ENCODE measurements around the gene PCDHA10. TPM values are rescaled to one million over a fixed set of nuclear protein-coding genes. Genes with fewer than 3 reads are reported as not detected.
"Not testable (repeated sequence)": the region's sequence is repeated elsewhere in the genome, so short reads cannot be mapped to it uniquely, and the experiment has no call there.

Gene PCDHA10
- total RNA-seq, 1 donor from 2014 or later, result not detected

- intact Hi-C loops (cut with micrococcal nuclease), result no loop called here
- DNase-seq (ENCODE audit: low spot score), result no peak
- Mint-ChIP-seq H3K36me3 (ENCODE audit: low read depth) (no peaks in the 10 kb centered on the region), H3K4me1 (ENCODE audit: low read depth) (no peaks in the 10 kb centered on the region), H3K4me3 (no peak overlapping the region), H3K27me3 (ENCODE audit: insufficient read depth) (peaks cover 4% of the 10 kb centered on the region), H3K27ac (no peak overlapping the region), H3K9me3 (peaks cover 40% of the 10 kb centered on the region)
These were observed 1.7 kb downstream of the PCDHA10 start for GRCh38 chr5:140857177-140857986.

GRCh38 chr5:140857987-140858240 is 2.2 kb downstream of the PCDHA10 start:
- H3K4me3 Mint-ChIP-seq, result no peak overlapping the region
- peaks cover 4% of the 10 kb centered on the region for H3K27me3 Mint-ChIP-seq (ENCODE audit: insufficient read depth)
- intact Hi-C loops (cut with micrococcal nuclease), result no loop called here

DNA sequence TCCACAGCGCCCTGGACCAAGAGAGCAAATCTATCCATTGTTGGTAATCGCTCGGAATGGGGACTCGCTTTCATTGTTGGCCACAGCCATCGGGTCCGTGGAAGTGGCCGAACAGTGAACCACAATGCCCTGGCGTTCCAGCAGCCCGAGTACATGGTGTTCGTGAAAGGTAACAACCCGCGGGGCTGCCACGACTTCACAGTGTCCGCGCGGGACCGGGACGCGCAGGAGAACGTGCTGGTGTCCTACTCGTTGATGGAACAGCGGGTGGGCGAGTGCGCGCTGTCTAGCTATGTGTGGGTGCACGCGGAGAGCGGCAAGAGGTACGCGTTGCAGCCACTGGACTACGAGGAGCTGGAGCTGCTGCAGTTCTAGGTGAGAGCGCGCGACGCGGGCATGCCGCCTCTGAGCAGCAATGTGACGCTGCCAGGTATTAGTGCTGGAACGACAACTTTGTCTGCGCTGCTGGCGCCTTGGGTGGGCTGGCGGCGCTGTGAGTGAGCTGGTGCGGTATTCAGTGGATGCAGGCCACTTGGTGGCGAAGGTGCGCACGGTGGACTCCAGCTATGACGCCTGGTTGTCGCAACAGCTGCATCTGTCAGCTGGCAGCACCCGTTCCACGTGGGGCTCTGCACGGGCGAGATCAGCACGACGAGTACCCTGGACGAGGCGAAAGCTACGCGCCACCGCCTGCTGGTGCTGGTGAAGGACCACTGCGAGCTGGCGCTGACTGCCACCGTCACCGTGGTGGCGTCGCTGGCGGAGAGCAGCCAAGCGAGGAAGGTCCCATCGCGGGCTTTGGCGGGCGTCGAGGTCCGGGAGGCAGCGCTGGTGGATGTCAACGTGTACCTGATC is 7.0 kb downstream of the PCDHA10 start:
- H3K36me3 Mint-ChIP-seq (ENCODE audit: low read depth), result no peaks in the 10 kb centered on the region
- no peaks in the 10 kb centered on the region for H3K4me1 Mint-ChIP-seq (ENCODE audit: low read depth)
- no peak overlapping the region for H3K27ac Mint-ChIP-seq
- peaks cover 19% of the 10 kb centered on the region for H3K9me3 Mint-ChIP-seq
- DNase-seq (ENCODE audit: low spot score), result no peak
- H3K4me3 Mint-ChIP-seq, result no peak overlapping the region
- H3K27me3 Mint-ChIP-seq (ENCODE audit: insufficient read depth), result no peaks in the 10 kb centered on the region
- intact Hi-C loops (cut with micrococcal nuclease), result loop anchor here (10.0 kb wide), 1 partner anchor 372 kb away; no protein-coding TSS in a partner anchor

More at GRCh38 chr5:140857987-140858240, 2.2 kb downstream of the PCDHA10 start:
- peaks cover 40% of the 10 kb centered on the region for H3K9me3 Mint-ChIP-seq
- H3K27ac Mint-ChIP-seq, result no peak overlapping the region
- no peaks in the 10 kb centered on the region for H3K36me3 Mint-ChIP-seq (ENCODE audit: low read depth)
- no peak for DNase-seq (ENCODE audit: low spot score)
- no peaks in the 10 kb centered on the region for H3K4me1 Mint-ChIP-seq (ENCODE audit: low read depth)

GRCh38 chr5:140868721-140869554 is 13.2 kb downstream of the PCDHA10 start, which contains the start of gene PCDHA11:
Gene PCDHA11 (plus strand): TSS chr5:140868957. CDS start chr5:140869104, 147 bp downstream.
- intact Hi-C loops (cut with micrococcal nuclease), result loop anchor here (10.0 kb wide), 1 partner anchor 366 kb away; no protein-coding TSS in a partner anchor
- no peak within 1 kb of the TSS for H3K4me3 Mint-ChIP-seq
- H3K27me3 Mint-ChIP-seq (ENCODE audit: insufficient read depth), result no peaks in the 10 kb centered on the region
- DNase-seq (ENCODE audit: low spot score), result no peak
- H3K27ac Mint-ChIP-seq, result no peak within 1 kb of the TSS
- H3K4me1 Mint-ChIP-seq (ENCODE audit: low read depth), result no peaks in the 10 kb centered on the region
- H3K9me3 Mint-ChIP-seq, result peaks cover 14% of the 10 kb centered on the region
- no peaks in the 10 kb centered on the region for H3K36me3 Mint-ChIP-seq (ENCODE audit: low read depth)

GRCh38 chr5:140869555-140869886 is 13.8 kb downstream of the PCDHA10 start:
- H3K36me3 Mint-ChIP-seq (ENCODE audit: low read depth), result no peaks in the 10 kb centered on the region
- no peak overlapping the region for H3K27ac Mint-ChIP-seq
- DNase-seq (ENCODE audit: low spot score), result no peak
- no peaks in the 10 kb centered on the region for H3K4me1 Mint-ChIP-seq (ENCODE audit: low read depth)
- no peak overlapping the region for H3K4me3 Mint-ChIP-seq
- H3K9me3 Mint-ChIP-seq, result peaks cover 15% of the 10 kb centered on the region
- intact Hi-C loops (cut with micrococcal nuclease), result loop anchor here (10.0 kb wide), 1 partner anchor 365 kb away; no protein-coding TSS in a partner anchor
- H3K27me3 Mint-ChIP-seq (ENCODE audit: insufficient read depth), result no peaks in the 10 kb centered on the region

GRCh38 chr5:140870221-140871201 is 14.8 kb downstream of the PCDHA10 start:
- DNase-seq (ENCODE audit: low spot score), result no peak
- Mint-ChIP-seq H3K27me3 (ENCODE audit: insufficient read depth) (no peaks in the 10 kb centered on the region), H3K4me3 (no peak overlapping the region), H3K27ac (no peak overlapping the region), H3K36me3 (ENCODE audit: low read depth) (no peaks in the 10 kb centered on the region), H3K9me3 (peaks cover 21% of the 10 kb centered on the region), H3K4me1 (ENCODE audit: low read depth) (no peaks in the 10 kb centered on the region)
- intact Hi-C loops (cut with micrococcal nuclease), result no loop called here

DNA sequence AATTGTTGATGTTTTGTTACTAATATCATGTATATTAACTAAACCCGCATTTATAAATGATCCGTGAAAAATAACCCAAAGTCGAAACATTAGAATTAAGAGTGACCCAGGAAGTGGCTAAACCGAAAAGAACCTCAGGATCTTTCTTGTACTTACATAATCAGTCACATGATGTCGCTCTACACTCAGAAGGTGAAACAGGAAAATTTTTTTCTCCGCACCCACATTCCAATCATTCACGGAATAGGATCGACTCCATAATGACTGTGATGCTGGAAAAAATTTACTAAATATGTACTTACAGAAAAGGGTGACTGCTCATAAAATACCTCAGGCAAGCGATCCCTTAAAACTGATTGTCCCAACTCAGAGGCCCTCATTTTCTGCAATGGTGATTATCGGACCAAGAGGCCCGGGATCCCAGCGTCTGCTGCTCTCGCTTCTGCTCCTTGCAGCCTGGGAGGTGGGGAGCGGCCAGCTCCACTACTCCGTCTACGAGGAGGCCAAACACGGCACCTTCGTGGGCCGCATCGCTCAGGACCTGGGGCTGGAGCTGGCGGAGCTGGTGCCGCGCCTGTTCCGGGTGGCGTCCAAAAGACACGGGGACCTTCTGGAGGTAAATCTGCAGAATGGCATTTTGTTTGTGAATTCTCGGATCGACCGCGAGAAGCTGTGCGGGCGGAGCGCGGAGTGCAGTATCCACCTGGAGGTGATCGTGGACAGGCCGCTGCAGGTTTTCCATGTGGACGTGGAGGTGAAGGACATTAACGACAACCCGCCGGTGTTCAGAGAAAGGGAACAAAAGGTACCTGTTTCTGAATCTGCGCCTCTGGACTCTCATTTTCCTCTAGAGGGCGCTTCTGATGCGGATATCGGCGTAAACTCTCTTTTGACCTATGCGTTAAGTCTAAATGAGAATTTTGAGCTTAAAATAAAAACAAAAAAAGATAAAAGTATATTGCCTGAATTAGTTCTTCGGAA is 19.7 kb downstream of the PCDHA10 start, which contains the start of gene PCDHA12:
TSS of gene PCDHA12 (plus strand) at position 224 of the 981 bp plus-strand sequence. CDS start at position 389, 165 bp downstream.
- H3K9me3 Mint-ChIP-seq, result peaks cover 28% of the 10 kb centered on the region
- no peaks in the 10 kb centered on the region for H3K4me1 Mint-ChIP-seq (ENCODE audit: low read depth)
- no peak within 1 kb of the TSS for H3K4me3 Mint-ChIP-seq
- no peak for DNase-seq (ENCODE audit: low spot score)
- no peaks in the 10 kb centered on the region for H3K36me3 Mint-ChIP-seq (ENCODE audit: low read depth)
- intact Hi-C loops (cut with micrococcal nuclease), result loop anchor here (5.0 kb wide), 1 partner anchor 43 kb away; the partner anchor contains the start of gene PCDHA7
- no peaks in the 10 kb centered on the region for H3K27me3 Mint-ChIP-seq (ENCODE audit: insufficient read depth)
- H3K27ac Mint-ChIP-seq, result no peak within 1 kb of the TSS

- H3K4me3 Mint-ChIP-seq; H3K27me3 Mint-ChIP-seq (ENCODE audit: insufficient read depth); H3K36me3 Mint-ChIP-seq (ENCODE audit: low read depth); DNase-seq (ENCODE audit: low spot score); H3K27ac Mint-ChIP-seq; H3K4me1 Mint-ChIP-seq (ENCODE audit: low read depth): not testable (repeated sequence)
- intact Hi-C loops (cut with micrococcal nuclease), result loop anchor here (5.0 kb wide), 1 partner anchor 44 kb away; the partner anchor contains the start of gene PCDHA7
- H3K9me3 Mint-ChIP-seq, result peaks cover 39% of the 10 kb centered on the region
These were observed 21.0 kb downstream of the PCDHA10 start for GRCh38 chr5:140876541-140877261.

DNA sequence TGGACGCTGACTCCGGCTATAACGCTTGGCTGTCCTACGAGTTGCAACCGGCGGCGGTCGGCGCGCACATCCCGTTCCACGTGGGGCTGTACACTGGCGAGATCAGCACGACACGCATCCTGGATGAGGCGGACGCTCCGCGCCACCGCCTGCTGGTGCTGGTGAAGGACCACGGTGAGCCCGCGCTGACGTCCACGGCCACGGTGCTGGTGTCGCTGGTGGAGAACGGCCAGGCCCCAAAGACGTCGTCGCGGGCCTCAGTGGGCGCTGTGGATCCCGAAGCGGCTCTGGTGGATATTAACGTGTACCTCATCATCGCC is 21.5 kb downstream of the PCDHA10 start:
- Mint-ChIP-seq H3K36me3 (ENCODE audit: low read depth) (no peaks in the 10 kb centered on the region), H3K4me3 (no peak overlapping the region), H3K4me1 (ENCODE audit: low read depth) (no peaks in the 10 kb centered on the region), H3K9me3 (peaks cover 41% of the 10 kb centered on the region), H3K27ac (no peak overlapping the region), H3K27me3 (ENCODE audit: insufficient read depth) (no peaks in the 10 kb centered on the region)
- no peak for DNase-seq (ENCODE audit: low spot score)
- intact Hi-C loops (cut with micrococcal nuclease), result loop anchor here (5.0 kb wide), 1 partner anchor 45 kb away; the partner anchor contains the start of gene PCDHA7

GRCh38 chr5:140881889-140882590 is 26.3 kb downstream of the PCDHA10 start, which contains the start of gene PCDHA13:
Gene PCDHA13 (plus strand): TSS chr5:140882124. CDS start chr5:140882269, 145 bp downstream.
- DNase-seq (ENCODE audit: low spot score), result no peak
- no peaks in the 10 kb centered on the region for H3K36me3 Mint-ChIP-seq (ENCODE audit: low read depth)
- H3K27ac Mint-ChIP-seq, result no peak within 1 kb of the TSS
- H3K27me3 Mint-ChIP-seq (ENCODE audit: insufficient read depth), result no peaks in the 10 kb centered on the region
- H3K9me3 Mint-ChIP-seq, result peaks cover 40% of the 10 kb centered on the region
- intact Hi-C loops (cut with micrococcal nuclease), result loop anchor here (10.0 kb wide), 1 partner anchor 87 kb away; the partner anchor contains the start of gene PCDHA2
- no peaks in the 10 kb centered on the region for H3K4me1 Mint-ChIP-seq (ENCODE audit: low read depth)
- H3K4me3 Mint-ChIP-seq, result no peak within 1 kb of the TSS

All from activated T-helper 1 cell treated with anti-CD3 and anti-CD28 coated beads, Interleukin-12 subunit alpha, Interleukin-12 subunit beta, Interleukin-2, Interleukin-4 antibody, amounts not matched to agents 30 ng/mL and 10 ng/mL and 1 ng/mL, durations not matched to agents 14 hours and 24 hours and 36 hours (primary cell).